Lower leg skin (tissue), 3 donors: ENCODE measurements around the gene COL25A1.

ENCODE experiments used
- POLR2A ChIP-seq, 2 donors: fragments of 450-650 bp; IDR thresholded peaks; one replicate each; pipeline ENCODE4 v1.6.1; 2016 to 2017; ENCODE audit warnings: antibody characterized with exemption in 2 of 2, mild to moderate bottlenecking in 1 of 2, moderate library complexity in 1 of 2
- TF ChIP-seq, protein P1 (sequence below), 3 donors: fragments of 450-650 bp; IDR thresholded peaks; one replicate each; pipeline ENCODE4 v1.5.1; 2016; ENCODE audit warnings: antibody characterized with exemption in 3 of 3, mild to moderate bottlenecking in 3 of 3, moderate library complexity in 2 of 3

- TF ChIP-seq, protein P1, sequence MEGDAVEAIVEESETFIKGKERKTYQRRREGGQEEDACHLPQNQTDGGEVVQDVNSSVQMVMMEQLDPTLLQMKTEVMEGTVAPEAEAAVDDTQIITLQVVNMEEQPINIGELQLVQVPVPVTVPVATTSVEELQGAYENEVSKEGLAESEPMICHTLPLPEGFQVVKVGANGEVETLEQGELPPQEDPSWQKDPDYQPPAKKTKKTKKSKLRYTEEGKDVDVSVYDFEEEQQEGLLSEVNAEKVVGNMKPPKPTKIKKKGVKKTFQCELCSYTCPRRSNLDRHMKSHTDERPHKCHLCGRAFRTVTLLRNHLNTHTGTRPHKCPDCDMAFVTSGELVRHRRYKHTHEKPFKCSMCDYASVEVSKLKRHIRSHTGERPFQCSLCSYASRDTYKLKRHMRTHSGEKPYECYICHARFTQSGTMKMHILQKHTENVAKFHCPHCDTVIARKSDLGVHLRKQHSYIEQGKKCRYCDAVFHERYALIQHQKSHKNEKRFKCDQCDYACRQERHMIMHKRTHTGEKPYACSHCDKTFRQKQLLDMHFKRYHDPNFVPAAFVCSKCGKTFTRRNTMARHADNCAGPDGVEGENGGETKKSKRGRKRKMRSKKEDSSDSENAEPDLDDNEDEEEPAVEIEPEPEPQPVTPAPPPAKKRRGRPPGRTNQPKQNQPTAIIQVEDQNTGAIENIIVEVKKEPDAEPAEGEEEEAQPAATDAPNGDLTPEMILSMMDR (IDR thresholded peaks at IDR 0.05) = no peak
- no peak for TF ChIP-seq POLR2A (IDR thresholded peaks at IDR 0.05)
Measured at GRCh38 chr4:108850219-108850649, 452.2 kb downstream of the COL25A1 start.
